Nucleus accumbens (tissue), 56 donors: ENCODE results near the gene GFY.
A peak's percentile ranks its signal among the peaks of the same experiment; 100 is the strongest.
"Not testable (repeated sequence)": the region's sequence is repeated elsewhere in the genome, so short reads cannot be mapped to it uniquely, and the experiment has no call there.

ENCODE experiments used
- DNase-seq, 56 donors: peaks; one replicate each; lab custom pipeline; 2025; lab: John Stamatoyannopoulos, UW

GFY gene

GRCh38 chr19:49442354-49442753 is 17.2 kb downstream of the GFY start:
- DNase-seq = no peak

- peak in 14 of 56 donors; percentile 5 to 48 (median 26) for DNase-seq
These were observed 17.7 kb downstream of the GFY start for GRCh38 chr19:49442771-49443365.

- DNase-seq = peak in 55 of 56 donors; percentile 54 to 97 (median 91)
These were observed 18.3 kb downstream of the GFY start for GRCh38 chr19:49443366-49444099.

GRCh38 chr19:49444100-49444700 is 19.0 kb downstream of the GFY start:
- DNase-seq = not testable (repeated sequence)

GRCh38 chr19:49445997-49446396 is 20.8 kb downstream of the GFY start:
- DNase-seq = no peak

- DNase-seq = peak in 3 of 56 donors; percentile 5 to 8 (median 8)
These were observed 22.6 kb downstream of the GFY start for GRCh38 chr19:49447485-49448431.

- DNase-seq = no peak
These were observed 23.2 kb downstream of the GFY start for GRCh38 chr19:49448432-49448786.

GRCh38 chr19:49450405-49450804 is 25.2 kb downstream of the GFY start:
- no peak for DNase-seq

GRCh38 chr19:49451430-49452181 is 26.4 kb downstream of the GFY start, which contains the start of gene PIH1D1:
Gene PIH1D1 (minus strand): TSS chr19:49451814. CDS start chr19:49451574, 240 bp downstream.
- peak; percentile 60 to 99 (median 94) for DNase-seq

GRCh38 chr19:49453013-49453756 is 28.0 kb downstream of the GFY start, which contains the start of gene ALDH16A1:
Gene ALDH16A1 (plus strand): TSS chr19:49453225. CDS start chr19:49453332, 107 bp downstream.
- peak; percentile 84 to 100 (median 98) for DNase-seq

- DNase-seq = no peak
These were observed 28.6 kb downstream of the GFY start for GRCh38 chr19:49453757-49454240.

GRCh38 chr19:49455773-49456172 is 30.6 kb downstream of the GFY start:
- no peak for DNase-seq

GRCh38 chr19:49456326-49456725 is 31.1 kb downstream of the GFY start:
- DNase-seq = no peak

GRCh38 chr19:49458567-49458903 is 33.3 kb downstream of the GFY start:
- no peak for DNase-seq

- no peak for DNase-seq
These were observed 34.2 kb downstream of the GFY start for GRCh38 chr19:49459388-49459787.

GRCh38 chr19:49461130-49461529 is 35.9 kb downstream of the GFY start:
- not testable (repeated sequence) for DNase-seq

- no peak for DNase-seq
These were observed 36.5 kb downstream of the GFY start for GRCh38 chr19:49461656-49462055.

- DNase-seq = no peak
These were observed 37.3 kb downstream of the GFY start for GRCh38 chr19:49462492-49462891.
